ENCODE measurements around the gene TAOK1.

TAOK1 gene

DNA sequence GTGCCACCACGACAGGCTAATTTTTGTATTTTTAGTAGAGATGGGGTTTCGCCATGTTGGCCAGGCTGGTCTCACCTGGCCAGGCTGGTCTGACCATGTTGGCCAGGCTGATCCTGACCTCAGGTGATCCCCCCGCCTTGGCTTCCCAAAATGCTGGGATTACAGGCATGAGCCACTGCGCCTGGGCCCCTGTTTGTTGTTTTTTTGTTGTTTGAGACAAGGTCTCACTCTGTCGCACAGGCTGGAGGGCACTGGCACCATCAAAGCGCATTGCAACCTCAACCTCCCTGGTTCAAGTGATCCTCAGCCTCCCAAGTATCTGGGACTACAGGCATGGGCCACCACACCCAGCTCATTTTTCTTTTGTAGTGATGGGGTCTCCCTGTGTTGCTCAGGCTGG is 43.7 kb upstream of the TAOK1 start:
- Histone ChIP-seq H3K4me1 (ENCODE audit: control extremely low read depth in 1 of 4, control insufficient read depth in 4 of 4, insufficient read depth in 4 of 4, low read length in 3 of 4) (peaks cover 0 to 9% (median 9%) of the 10 kb centered on the region in 4 experiments), H3K27me3 (replicated peaks in 2 of 5; ENCODE audit: control insufficient read depth in 4 of 5, insufficient read depth in 5 of 5, low read length in 4 of 5) (no peaks in the 10 kb centered on the region), H3K36me3 (ENCODE audit: control insufficient read depth in 4 of 4, insufficient read depth in 4 of 4, low read length in 3 of 4) (no peaks in the 10 kb centered on the region), H3K9me3 (ENCODE audit: control extremely low read depth in 1 of 5, control insufficient read depth in 4 of 5, insufficient read depth in 2 of 5, low read depth in 1 of 5, low read length in 4 of 5) (no peaks in the 10 kb centered on the region), H3K27ac (ENCODE audit: insufficient read depth in 1 of 2, low read depth in 1 of 2, low read length in 2 of 2, poor library complexity in 1 of 2, severe bottlenecking in 2 of 2) (no peak overlapping the region), H3K4me3 (ENCODE audit: control insufficient read depth in 1 of 7, extremely low read depth in 1 of 7, insufficient read depth in 4 of 7, low read depth in 2 of 7, low read length in 6 of 7) (no peak overlapping the region)
- 100% methylated on average over 4 of the region's 6 CpGs for WGBS (ENCODE audit: insufficient coverage)
- POLR2A ChIA-PET = no interaction called here
- CTCF ChIA-PET = interaction anchor here (0.5 to 1.1 kb wide), 2 partner anchors 18 to 26 kb away, joined by 3 read pairs; no protein-coding TSS in a partner anchor
- no peak for DNase-seq

GRCh38 chr17:29347831-29348629 is 42.1 kb upstream of the TAOK1 start:
- POLR2A ChIA-PET = no interaction called here
- DNase-seq = peak in 1 of 3 donors; percentile 5
- Histone ChIP-seq H3K9me3 (ENCODE audit: control extremely low read depth in 1 of 5, control insufficient read depth in 4 of 5, insufficient read depth in 2 of 5, low read depth in 1 of 5, low read length in 4 of 5) (no peaks in the 10 kb centered on the region), H3K36me3 (ENCODE audit: control insufficient read depth in 4 of 4, insufficient read depth in 4 of 4, low read length in 3 of 4) (no peaks in the 10 kb centered on the region), H3K4me3 (ENCODE audit: control insufficient read depth in 1 of 7, extremely low read depth in 1 of 7, insufficient read depth in 4 of 7, low read depth in 2 of 7, low read length in 6 of 7) (no peak overlapping the region), H3K27me3 (replicated peaks in 2 of 5; ENCODE audit: control insufficient read depth in 4 of 5, insufficient read depth in 5 of 5, low read length in 4 of 5) (no peaks in the 10 kb centered on the region), H3K4me1 (ENCODE audit: control extremely low read depth in 1 of 4, control insufficient read depth in 4 of 4, insufficient read depth in 4 of 4, low read length in 3 of 4) (no peaks in the 10 kb centered on the region), H3K27ac (ENCODE audit: insufficient read depth in 1 of 2, low read depth in 1 of 2, low read length in 2 of 2, poor library complexity in 1 of 2, severe bottlenecking in 2 of 2) (no peak overlapping the region)
- 80% methylated on average over 1 of the region's 3 CpGs for WGBS (ENCODE audit: insufficient coverage)
- CTCF ChIA-PET = interaction anchor here (0.9 kb wide), 1 partner anchor 10 kb away, joined by 4 read pairs; no protein-coding TSS in a partner anchor

DNA sequence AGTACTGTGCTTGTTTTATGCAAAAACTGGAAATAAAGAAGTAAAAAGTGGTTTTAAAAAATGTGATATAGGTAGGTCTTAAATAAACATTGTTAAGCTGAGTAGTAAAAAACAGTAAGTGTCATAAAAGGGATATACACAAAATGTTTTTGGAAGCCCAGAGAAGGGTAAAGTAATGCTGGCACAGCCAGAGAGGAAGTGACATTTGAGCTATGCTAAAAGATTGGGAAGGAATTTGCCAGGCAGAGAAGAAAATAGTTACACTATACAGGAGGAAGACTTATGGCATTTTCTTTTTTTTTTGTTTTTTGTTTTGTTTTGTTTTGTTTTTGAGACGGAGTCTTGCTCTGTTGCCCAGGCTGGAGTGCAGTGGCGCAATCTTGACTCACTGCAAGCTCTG is 40.8 kb upstream of the TAOK1 start:
- POLR2A ChIA-PET = interaction anchor here (0.6 to 0.7 kb wide), 2 partner anchors 24 to 154 kb away, joined by 3 read pairs; no protein-coding TSS in a partner anchor
- no CpG with 5 or more reads among the region's 2 CpGs for WGBS (ENCODE audit: insufficient coverage)

DNA sequence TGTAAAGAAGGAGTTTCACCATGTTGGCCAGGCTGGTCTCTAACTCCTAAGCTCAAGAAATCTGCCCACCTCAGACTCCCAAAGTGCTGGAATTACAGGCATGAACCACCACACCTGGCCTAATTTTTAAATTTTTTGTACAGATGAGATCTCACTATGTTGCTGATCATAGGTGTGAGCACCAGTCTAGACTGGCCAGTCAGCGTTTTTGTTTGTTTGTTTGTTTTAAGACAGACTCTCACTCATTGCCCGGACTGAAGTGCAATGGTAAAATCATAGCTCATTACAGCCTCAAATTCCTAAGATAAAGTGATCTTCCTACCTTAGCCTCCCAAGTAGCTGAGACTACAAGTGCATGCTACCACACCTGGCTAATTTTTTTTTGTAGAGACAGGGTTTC is 38.0 kb upstream of the TAOK1 start:
- DNase-seq = no peak
- Histone ChIP-seq H3K4me1 (ENCODE audit: control extremely low read depth in 1 of 4, control insufficient read depth in 4 of 4, insufficient read depth in 4 of 4, low read length in 3 of 4) (peaks cover 0 to 3% (median 0%) of the 10 kb centered on the region in 4 experiments), H3K9me3 (ENCODE audit: control extremely low read depth in 1 of 5, control insufficient read depth in 4 of 5, insufficient read depth in 2 of 5, low read depth in 1 of 5, low read length in 4 of 5) (no peaks in the 10 kb centered on the region), H3K4me3 (ENCODE audit: control insufficient read depth in 1 of 7, extremely low read depth in 1 of 7, insufficient read depth in 4 of 7, low read depth in 2 of 7, low read length in 6 of 7) (no peak overlapping the region), H3K27ac (ENCODE audit: insufficient read depth in 1 of 2, low read depth in 1 of 2, low read length in 2 of 2, poor library complexity in 1 of 2, severe bottlenecking in 2 of 2) (no peak overlapping the region), H3K36me3 (ENCODE audit: control insufficient read depth in 4 of 4, insufficient read depth in 4 of 4, low read length in 3 of 4) (no peaks in the 10 kb centered on the region), H3K27me3 (replicated peaks in 2 of 5; ENCODE audit: control insufficient read depth in 4 of 5, insufficient read depth in 5 of 5, low read length in 4 of 5) (no peaks in the 10 kb centered on the region)
- WGBS (ENCODE audit: insufficient coverage) = 100% methylated on average over 2 of the region's 2 CpGs
- ChIA-PET CTCF (interaction anchor here (1.0 kb wide), 1 partner anchor 58 kb away, joined by 3 read pairs; no protein-coding TSS in a partner anchor), POLR2A (no interaction called here)

More for the DNA sequence above, 40.8 kb upstream of the TAOK1 start:
- no peak overlapping the region for H3K27ac ChIP-seq (ENCODE audit: insufficient read depth in 1 of 2, low read depth in 1 of 2, low read length in 2 of 2, poor library complexity in 1 of 2, severe bottlenecking in 2 of 2)
- H3K27me3 ChIP-seq (replicated peaks in 2 of 5; ENCODE audit: control insufficient read depth in 4 of 5, insufficient read depth in 5 of 5, low read length in 4 of 5) = no peaks in the 10 kb centered on the region
- CTCF ChIA-PET = no interaction called here
- DNase-seq = no peak
- H3K36me3 ChIP-seq (ENCODE audit: control insufficient read depth in 4 of 4, insufficient read depth in 4 of 4, low read length in 3 of 4) = no peaks in the 10 kb centered on the region
- no peaks in the 10 kb centered on the region for H3K9me3 ChIP-seq (ENCODE audit: control extremely low read depth in 1 of 5, control insufficient read depth in 4 of 5, insufficient read depth in 2 of 5, low read depth in 1 of 5, low read length in 4 of 5)
- no peaks in the 10 kb centered on the region for H3K4me1 ChIP-seq (ENCODE audit: control extremely low read depth in 1 of 4, control insufficient read depth in 4 of 4, insufficient read depth in 4 of 4, low read length in 3 of 4)
- H3K4me3 ChIP-seq (ENCODE audit: control insufficient read depth in 1 of 7, extremely low read depth in 1 of 7, insufficient read depth in 4 of 7, low read depth in 2 of 7, low read length in 6 of 7) = no peak overlapping the region

DNA sequence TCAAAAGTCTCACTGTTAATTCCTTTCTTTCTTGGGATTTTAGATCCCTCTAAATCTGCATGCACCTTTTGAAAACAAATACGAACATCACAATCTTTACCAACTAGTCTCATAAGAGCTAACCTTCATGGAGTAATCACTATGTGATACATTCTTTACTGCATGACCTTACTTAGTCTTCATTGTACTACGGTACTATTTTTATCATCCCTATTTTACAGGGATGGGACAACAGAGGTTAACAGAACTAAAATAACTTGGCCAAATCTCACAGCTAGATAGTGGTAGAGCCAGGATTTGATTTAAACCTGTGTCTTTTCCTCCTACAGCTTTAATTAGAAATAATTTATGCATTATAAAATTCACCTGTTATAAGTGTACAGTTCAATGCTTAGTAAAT is 32.9 kb upstream of the TAOK1 start:
- CTCF ChIA-PET = interaction anchor here (0.6 to 1.8 kb wide), 6 partner anchors 8 to 198 kb away, joined by 3 to 6 read pairs (median 4); no protein-coding TSS in a partner anchor
- DNase-seq = no peak
- no peak overlapping the region for H3K4me3 ChIP-seq (ENCODE audit: control insufficient read depth in 1 of 7, extremely low read depth in 1 of 7, insufficient read depth in 4 of 7, low read depth in 2 of 7, low read length in 6 of 7)
- H3K9me3 ChIP-seq (ENCODE audit: control extremely low read depth in 1 of 5, control insufficient read depth in 4 of 5, insufficient read depth in 2 of 5, low read depth in 1 of 5, low read length in 4 of 5) = no peaks in the 10 kb centered on the region
- POLR2A ChIA-PET = interaction anchor here (0.5 to 0.6 kb wide), 2 partner anchors 119 to 1347 kb away, joined by 3 read pairs; no protein-coding TSS in a partner anchor
- H3K4me1 ChIP-seq (ENCODE audit: control extremely low read depth in 1 of 4, control insufficient read depth in 4 of 4, insufficient read depth in 4 of 4, low read length in 3 of 4) = peaks cover 0 to 14% (median 4%) of the 10 kb centered on the region in 4 experiments
- H3K27me3 ChIP-seq (replicated peaks in 2 of 5; ENCODE audit: control insufficient read depth in 4 of 5, insufficient read depth in 5 of 5, low read length in 4 of 5) = no peaks in the 10 kb centered on the region
- no peak overlapping the region for H3K27ac ChIP-seq (ENCODE audit: insufficient read depth in 1 of 2, low read depth in 1 of 2, low read length in 2 of 2, poor library complexity in 1 of 2, severe bottlenecking in 2 of 2)
- no peaks in the 10 kb centered on the region for H3K36me3 ChIP-seq (ENCODE audit: control insufficient read depth in 4 of 4, insufficient read depth in 4 of 4, low read length in 3 of 4)
- WGBS (ENCODE audit: insufficient coverage) = 100% methylated on average over 1 of the region's 2 CpGs

DNA sequence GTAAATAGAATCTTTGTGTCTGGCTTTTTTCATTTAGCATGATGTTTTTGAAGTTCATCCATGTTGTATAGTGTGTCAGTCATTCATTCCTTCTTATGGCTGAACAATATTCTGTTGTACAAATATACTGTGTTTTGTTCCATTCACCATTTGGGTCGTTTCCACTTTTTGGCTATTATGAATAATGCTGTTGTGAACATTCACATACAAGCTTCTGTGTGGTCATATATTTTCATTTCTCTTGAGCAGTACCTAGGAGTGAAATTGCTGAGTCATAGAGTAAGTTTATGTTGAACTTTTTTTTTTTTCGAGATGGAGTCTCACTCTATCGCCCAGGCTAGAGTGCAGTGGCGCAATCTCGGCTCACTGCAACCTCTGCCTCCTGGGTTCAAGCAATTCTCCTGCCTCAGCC is 32.3 kb upstream of the TAOK1 start:
- DNase-seq = peak in 2 of 3 donors; percentile 52 to 63
- POLR2A ChIA-PET = interaction anchor here (0.5 to 0.6 kb wide), 2 partner anchors 120 to 225 kb away, joined by 3 to 4 read pairs; no protein-coding TSS in a partner anchor
- H3K27ac ChIP-seq (ENCODE audit: insufficient read depth in 1 of 2, low read depth in 1 of 2, low read length in 2 of 2, poor library complexity in 1 of 2, severe bottlenecking in 2 of 2) = no peak overlapping the region
- no peaks in the 10 kb centered on the region for H3K9me3 ChIP-seq (ENCODE audit: control extremely low read depth in 1 of 5, control insufficient read depth in 4 of 5, insufficient read depth in 2 of 5, low read depth in 1 of 5, low read length in 4 of 5)
- no peaks in the 10 kb centered on the region for H3K36me3 ChIP-seq (ENCODE audit: control insufficient read depth in 4 of 4, insufficient read depth in 4 of 4, low read length in 3 of 4)
- no CpG with 5 or more reads among the region's 5 CpGs for WGBS (ENCODE audit: insufficient coverage)
- H3K4me1 ChIP-seq (ENCODE audit: control extremely low read depth in 1 of 4, control insufficient read depth in 4 of 4, insufficient read depth in 4 of 4, low read length in 3 of 4) = peaks cover 0 to 14% (median 4%) of the 10 kb centered on the region in 4 experiments
- no peak overlapping the region for H3K4me3 ChIP-seq (ENCODE audit: control insufficient read depth in 1 of 7, extremely low read depth in 1 of 7, insufficient read depth in 4 of 7, low read depth in 2 of 7, low read length in 6 of 7)
- no peaks in the 10 kb centered on the region for H3K27me3 ChIP-seq (replicated peaks in 2 of 5; ENCODE audit: control insufficient read depth in 4 of 5, insufficient read depth in 5 of 5, low read length in 4 of 5)
- CTCF ChIA-PET = interaction anchor here (0.7 to 1.8 kb wide), 3 partner anchors 7 to 19 kb away, joined by 3 to 5 read pairs (median 4); no protein-coding TSS in a partner anchor

- no peaks in the 10 kb centered on the region for H3K9me3 ChIP-seq (ENCODE audit: control extremely low read depth in 1 of 5, control insufficient read depth in 4 of 5, insufficient read depth in 2 of 5, low read depth in 1 of 5, low read length in 4 of 5)
- peak in 2 of 3 donors; percentile 50 to 64 for DNase-seq
- ChIA-PET POLR2A (no interaction called here), CTCF (interaction anchor here (1.8 kb wide), 1 partner anchor 12 kb away, joined by 6 read pairs; no protein-coding TSS in a partner anchor)
- H3K36me3 ChIP-seq (ENCODE audit: control insufficient read depth in 4 of 4, insufficient read depth in 4 of 4, low read length in 3 of 4) = no peaks in the 10 kb centered on the region
- H3K27ac ChIP-seq (ENCODE audit: insufficient read depth in 1 of 2, low read depth in 1 of 2, low read length in 2 of 2, poor library complexity in 1 of 2, severe bottlenecking in 2 of 2) = no peak overlapping the region
- H3K27me3 ChIP-seq (replicated peaks in 2 of 5; ENCODE audit: control insufficient read depth in 4 of 5, insufficient read depth in 5 of 5, low read length in 4 of 5) = no peaks in the 10 kb centered on the region
- H3K4me3 ChIP-seq (ENCODE audit: control insufficient read depth in 1 of 7, extremely low read depth in 1 of 7, insufficient read depth in 4 of 7, low read depth in 2 of 7, low read length in 6 of 7) = no peak overlapping the region
- H3K4me1 ChIP-seq (ENCODE audit: control extremely low read depth in 1 of 4, control insufficient read depth in 4 of 4, insufficient read depth in 4 of 4, low read length in 3 of 4) = peaks cover 0 to 14% (median 4%) of the 10 kb centered on the region in 4 experiments
- WGBS (ENCODE audit: insufficient coverage) = no CpG with 5 or more reads among the region's 1 CpG
Measured at GRCh38 chr17:29358416-29358815, 31.7 kb upstream of the TAOK1 start.
